PC-9 (cell line): ENCODE data around the gene LETM1. TPM values are rescaled to one million over a fixed set of nuclear protein-coding genes. Genes with fewer than 3 reads are reported as not detected.

Source experiments
- BruUV-seq: library from RNA; stranded (reverse); fragments of 400-500 nt; replicated peaks from 2 replicates; lab custom pipeline; 2021; lab: Mats Ljungman, UMichigan
- CTCF ChIA-PET: fragments of 300-600 bp; sonication (Branson Sonifier 250); formaldehyde crosslinking; loops from one replicate; lab custom pipeline; 2022; ENCODE audit warnings: antibody characterized with exemption; lab: Charles Lee
- POLR2A ChIA-PET: fragments of 300-600 bp; sonication (Branson Sonifier 250); formaldehyde crosslinking; loops from one replicate; lab custom pipeline; 2022; ENCODE audit warnings: antibody characterized with exemption; ENCODE audit not compliant: unreplicated experiment; lab: Charles Lee
- DNase-seq, 2 experiments: peaks; one replicate each; pipeline versions ENCODE4 v3.0.0 to v3.0.0-alpha.2; 2015 to 2022; ENCODE audit warnings: mixed read lengths in 1 of 2
- H2AFZ ChIP-seq: fragments of 200-600 bp; sonication (generic); 2 replicates; pipeline ENCODE4 v1.8.1; 2017; ENCODE audit warnings: antibody characterized with exemption
- H3F3A ChIP-seq: fragments of 200-600 bp; sonication (generic); 2 replicates; pipeline ENCODE4 v1.8.1; 2017; ENCODE audit warnings: antibody characterized with exemption, mild to moderate bottlenecking, low read depth; ENCODE audit not compliant: insufficient read depth
- H3K27ac ChIP-seq: fragments of 200-600 bp; sonication (generic); 2 replicates; pipeline ENCODE4 v1.6.1; 2016; ENCODE audit warnings: mixed run types
- H3K27me3 ChIP-seq: fragments of 200-600 bp; sonication (generic); 2 replicates; pipeline ENCODE4 v1.6.1; 2016; ENCODE audit warnings: low read depth, mixed run types; ENCODE audit not compliant: insufficient read depth
- H3K36me3 ChIP-seq: fragments of 200-600 bp; sonication (generic); 2 replicates; pipeline ENCODE4 v1.6.1; 2016; ENCODE audit warnings: low read depth, mixed run types
- H3K4me1 ChIP-seq: fragments of 200-600 bp; sonication (generic); replicated peaks from 2 replicates; pipeline ENCODE4 v1.6.1; 2016; ENCODE audit warnings: mixed run types; ENCODE audit not compliant: insufficient read depth
- H3K4me2 ChIP-seq: fragments of 200-600 bp; sonication (generic); 2 replicates; pipeline ENCODE4 v1.6.1; 2017; ENCODE audit warnings: mixed run types
- H3K4me3 ChIP-seq: fragments of 200-600 bp; sonication (generic); 2 replicates; pipeline ENCODE4 v1.6.1; 2016; ENCODE audit warnings: mixed run types
- H3K79me2 ChIP-seq: fragments of 200-600 bp; sonication (generic); 2 replicates; pipeline ENCODE4 v1.6.1; 2017; ENCODE audit warnings: low read depth, mixed run types
- H3K9me2 ChIP-seq: fragments of 200-600 bp; sonication (generic); 2 replicates; pipeline ENCODE4 v1.8.1; 2017; ENCODE audit warnings: mild to moderate bottlenecking; ENCODE audit not compliant: insufficient read depth
- H3K9me3 ChIP-seq: fragments of 200-600 bp; sonication (generic); 2 replicates; pipeline ENCODE4 v1.8.1; 2016; ENCODE audit warnings: low read depth; ENCODE audit not compliant: insufficient read depth
- H4K20me1 ChIP-seq: fragments of 200-600 bp; sonication (generic); 2 replicates; pipeline ENCODE4 v1.8.1; 2017; ENCODE audit not compliant: insufficient read depth
- EZH2 ChIP-seq: fragments of 200-600 bp; sonication (generic); IDR thresholded peaks from 2 replicates; pipeline ENCODE4 v1.8.0; 2017; ENCODE audit warnings: antibody characterized with exemption, low read depth
- intact Hi-C: fragments of 100-400 bp; cut with micrococcal nuclease; formaldehyde crosslinking; loops from one replicate; pipeline ENCODE4 v1.10.0; 2022; ENCODE audit not compliant: unreplicated experiment
- total RNA-seq: library from RNA; stranded (reverse); gene quantifications from 2 replicates; pipeline ENCODE4 v1.2.3, GENCODE V29; 2021
- TF ChIP-seq, protein P1 (sequence below): fragments of 200-600 bp; sonication (generic); conservative IDR thresholded peaks from 2 replicates; pipeline ENCODE4 v1.6.1; 2017; ENCODE audit warnings: mixed run types, antibody characterized with exemption, mild to moderate bottlenecking, moderate library complexity

Gene LETM1
- total RNA-seq, 1 experiment from 2014 or later = 44.5 TPM

DNA sequence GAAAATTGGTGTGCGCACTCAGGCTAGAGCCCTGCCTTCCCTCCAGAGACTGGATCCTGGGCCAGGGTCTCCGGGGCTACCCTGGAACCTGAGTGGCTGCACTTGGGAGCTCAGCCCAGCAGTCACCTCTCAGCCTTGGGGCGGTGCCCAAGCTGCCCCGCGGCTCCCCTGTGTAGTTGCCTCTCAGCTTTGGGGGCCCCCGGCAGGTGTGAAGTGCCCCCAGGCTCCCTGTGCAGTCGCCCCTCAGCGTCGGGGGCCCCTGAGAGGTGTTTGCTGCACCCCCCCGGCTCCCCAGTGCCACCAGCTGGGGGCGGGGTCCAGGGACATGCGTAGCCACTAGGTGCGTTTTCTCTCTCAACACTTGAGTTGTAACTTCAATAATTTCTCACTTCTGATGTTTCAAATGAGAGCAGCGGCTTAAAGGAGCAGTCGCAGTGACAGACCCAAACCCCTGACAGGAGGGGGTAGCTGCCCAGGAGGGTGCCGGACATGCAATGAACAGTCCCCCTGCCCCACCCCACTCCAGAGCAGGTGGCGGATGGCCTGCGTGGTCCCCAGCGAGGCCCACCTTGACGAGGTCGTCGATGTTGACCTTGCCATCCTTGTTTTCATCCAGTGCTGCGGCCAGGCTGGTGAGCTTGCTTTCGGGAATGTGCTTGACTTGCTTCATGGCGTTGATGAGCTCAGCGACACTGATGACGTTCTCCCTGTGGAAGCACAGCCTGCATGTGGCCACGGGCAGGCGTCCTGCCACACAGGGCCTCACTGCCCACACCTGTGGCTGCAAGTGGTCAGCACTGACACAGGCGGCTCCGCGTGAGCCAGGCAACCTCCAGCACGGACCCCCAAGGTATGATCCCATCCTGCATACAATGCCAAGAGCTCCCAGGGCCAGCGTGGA lies 40.6 kb downstream of the LETM1 start:
- Histone ChIP-seq H3K4me1 (no peaks in the 10 kb centered on the region), H3K4me2 (no peak overlapping the region), H4K20me1 (peaks cover 5% of the 10 kb centered on the region), H3K4me3 (no peak overlapping the region), H3K36me3 (peaks cover 9% of the 10 kb centered on the region; the same call in 1 of the 2 replicates), H3K79me2 (no peaks in the 10 kb centered on the region), H2AFZ (no peak overlapping the region), H3K9me3 (no peaks in the 10 kb centered on the region), H3F3A (no peaks in the 10 kb centered on the region; the same call in 1 of the 2 replicates), H3K27ac (no peak overlapping the region), H3K27me3 (no peaks in the 10 kb centered on the region), H3K9me2 (no peaks in the 10 kb centered on the region)
- TF ChIP-seq EZH2 = no peak
- TF ChIP-seq, protein P1, sequence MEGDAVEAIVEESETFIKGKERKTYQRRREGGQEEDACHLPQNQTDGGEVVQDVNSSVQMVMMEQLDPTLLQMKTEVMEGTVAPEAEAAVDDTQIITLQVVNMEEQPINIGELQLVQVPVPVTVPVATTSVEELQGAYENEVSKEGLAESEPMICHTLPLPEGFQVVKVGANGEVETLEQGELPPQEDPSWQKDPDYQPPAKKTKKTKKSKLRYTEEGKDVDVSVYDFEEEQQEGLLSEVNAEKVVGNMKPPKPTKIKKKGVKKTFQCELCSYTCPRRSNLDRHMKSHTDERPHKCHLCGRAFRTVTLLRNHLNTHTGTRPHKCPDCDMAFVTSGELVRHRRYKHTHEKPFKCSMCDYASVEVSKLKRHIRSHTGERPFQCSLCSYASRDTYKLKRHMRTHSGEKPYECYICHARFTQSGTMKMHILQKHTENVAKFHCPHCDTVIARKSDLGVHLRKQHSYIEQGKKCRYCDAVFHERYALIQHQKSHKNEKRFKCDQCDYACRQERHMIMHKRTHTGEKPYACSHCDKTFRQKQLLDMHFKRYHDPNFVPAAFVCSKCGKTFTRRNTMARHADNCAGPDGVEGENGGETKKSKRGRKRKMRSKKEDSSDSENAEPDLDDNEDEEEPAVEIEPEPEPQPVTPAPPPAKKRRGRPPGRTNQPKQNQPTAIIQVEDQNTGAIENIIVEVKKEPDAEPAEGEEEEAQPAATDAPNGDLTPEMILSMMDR = no peak
- intact Hi-C loops = no loop called here
- CTCF ChIA-PET = no interaction called here
- DNase-seq = no peak
- POLR2A ChIA-PET = no interaction called here
- BruUV-seq = no TSS peak

DNA sequence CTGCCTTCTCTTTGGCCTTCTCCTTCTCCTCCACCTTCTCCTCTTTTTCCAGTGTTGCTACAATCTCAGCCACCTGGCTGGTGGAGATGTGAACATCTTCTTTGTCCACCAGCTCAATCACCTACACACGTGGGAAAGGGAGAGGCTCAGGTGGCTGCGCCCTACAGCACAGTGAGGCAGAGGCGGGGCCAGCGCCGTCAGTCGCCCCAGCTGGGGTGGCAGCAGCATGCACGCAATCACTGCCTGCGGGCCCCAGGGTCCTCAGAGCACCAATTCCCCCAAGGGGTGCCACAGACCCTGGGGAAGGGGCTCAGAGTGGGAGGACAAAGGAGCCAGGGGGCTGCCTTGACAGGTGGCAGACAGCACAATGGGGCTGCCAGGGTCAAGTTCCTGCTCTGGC lies 41.5 kb downstream of the LETM1 start:
- H3K27ac ChIP-seq = no peak overlapping the region
- TF ChIP-seq, protein P1 = no peak
- TF ChIP-seq EZH2 = no peak
- ChIA-PET CTCF (no interaction called here), POLR2A (no interaction called here)
- DNase-seq = no peak
- no peak overlapping the region for H3K4me3 ChIP-seq
- no peaks in the 10 kb centered on the region for H3K79me2 ChIP-seq
- H3K4me1 ChIP-seq = no peaks in the 10 kb centered on the region
- peaks cover 13% of the 10 kb centered on the region for H4K20me1 ChIP-seq
- no peaks in the 10 kb centered on the region; the same call in 1 of the 2 replicates for H3F3A ChIP-seq
- H3K27me3 ChIP-seq = no peaks in the 10 kb centered on the region
- H3K9me2 ChIP-seq = no peaks in the 10 kb centered on the region
- no peak overlapping the region for H3K4me2 ChIP-seq
- no peaks in the 10 kb centered on the region for H3K9me3 ChIP-seq
- no TSS peak for BruUV-seq
- H2AFZ ChIP-seq = no peak overlapping the region
- intact Hi-C loops = loop anchor here (5.0 kb wide), 1 partner anchor 373 kb away; no protein-coding TSS in a partner anchor
- H3K36me3 ChIP-seq = peaks cover 9% of the 10 kb centered on the region; the same call in 1 of the 2 replicates

DNA sequence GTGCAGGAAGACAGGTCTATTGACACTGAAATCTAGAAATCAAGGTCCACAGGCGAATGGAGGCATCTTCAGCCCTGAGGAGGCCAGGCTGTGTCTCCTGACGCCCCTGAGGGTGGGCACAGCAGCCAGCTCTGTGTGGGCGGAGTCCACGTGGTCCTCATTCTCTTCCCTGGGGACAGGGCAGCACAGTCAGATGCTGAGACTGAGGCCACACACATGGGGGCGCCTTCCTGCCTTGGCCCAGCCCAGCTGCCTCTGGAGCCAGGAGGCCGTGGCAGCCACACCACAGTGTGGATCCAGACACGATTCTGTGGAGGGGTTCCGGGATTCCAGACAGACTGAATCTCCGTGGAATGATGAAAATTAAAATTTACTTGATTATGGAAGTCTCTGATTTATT lies 42.0 kb downstream of the LETM1 start:
- Histone ChIP-seq H3F3A (no peaks in the 10 kb centered on the region; the same call in 1 of the 2 replicates), H3K9me3 (no peaks in the 10 kb centered on the region), H2AFZ (no peak overlapping the region), H3K27me3 (no peaks in the 10 kb centered on the region), H3K4me3 (no peak overlapping the region), H3K36me3 (peaks cover 7% of the 10 kb centered on the region; the same call in 1 of the 2 replicates), H3K27ac (no peak overlapping the region), H3K79me2 (no peaks in the 10 kb centered on the region), H3K4me1 (no peaks in the 10 kb centered on the region), H3K9me2 (no peaks in the 10 kb centered on the region), H4K20me1 (peaks cover 13% of the 10 kb centered on the region), H3K4me2 (no peak overlapping the region)
- ChIA-PET CTCF (no interaction called here), POLR2A (no interaction called here)
- intact Hi-C loops = loop anchor here (5.0 kb wide), 1 partner anchor 373 kb away; no protein-coding TSS in a partner anchor
- BruUV-seq = no TSS peak
- DNase-seq = no peak
- TF ChIP-seq, protein P1 = no peak
- no peak for TF ChIP-seq EZH2
